Uterus (tissue), 4 donors: ENCODE results near the gene MRNIP. TPM values are rescaled to one million over a fixed set of nuclear protein-coding genes. Genes with fewer than 3 reads are reported as not detected.
"Not testable (repeated sequence)": the region's sequence is repeated elsewhere in the genome, so short reads cannot be mapped to it uniquely, and the experiment has no call there.

Experiments
- DNase-seq, 2 donors: peaks; one replicate each; pipeline ENCODE4 v3.0.0-alpha.2; 2019 to 2020
- H3K27ac ChIP-seq, 2 donors: fragments of 200-600 bp; sonication (generic); 1 replicate in 1 of 2; 2 replicates in 1 of 2; pipeline ENCODE4 v1.5.1; 2016 to 2018
- H3K27me3 ChIP-seq, 2 donors: fragments of 200-600 bp; sonication (generic); one replicate each; pipeline ENCODE4 v1.5.1; 2018 to 2019; ENCODE audit warnings: control low read depth in 1 of 2
- H3K36me3 ChIP-seq, 2 donors: fragments of 200-600 bp; sonication (generic); one replicate each; pipeline ENCODE4 v1.5.1; 2019; ENCODE audit warnings: control low read depth in 1 of 2
- H3K4me1 ChIP-seq, 2 donors: fragments of 200-600 bp; sonication (generic); one replicate each; pipeline ENCODE4 v1.5.1; 2018 to 2019; ENCODE audit warnings: control low read depth in 1 of 2
- H3K4me3 ChIP-seq, 2 donors: fragments of 200-600 bp; sonication (generic); 1 replicate in 1 of 2; 2 replicates in 1 of 2; pipeline ENCODE4 v1.5.1; 2018 to 2019; ENCODE audit warnings: mild to moderate bottlenecking in 1 of 2
- H3K9me3 ChIP-seq, 2 donors: fragments of 200-600 bp; sonication (generic); one replicate each; pipeline ENCODE4 v1.5.1; 2019; ENCODE audit warnings: control low read depth in 1 of 2
- CTCF ChIP-seq, 4 experiments: fragments of 200-600 bp in 2 of 4; fragments of 450-650 bp in 2 of 4; sonication (generic) in 2 of 4; IDR thresholded peaks; one replicate each; pipeline ENCODE4 v1.5.1; 2016 to 2019; ENCODE audit warnings: antibody characterized with exemption in 4 of 4, mild to moderate bottlenecking in 2 of 4, moderate library complexity in 1 of 4
- POLR2A ChIP-seq, 2 donors: fragments of 450-650 bp; IDR thresholded peaks; one replicate each; pipeline ENCODE4 v1.6.1; 2016; ENCODE audit warnings: antibody characterized with exemption in 2 of 2, mild to moderate bottlenecking in 1 of 2, moderate library complexity in 1 of 2
- intact Hi-C: fragments of 100-400 bp; cut with DNase I; formaldehyde crosslinking; loops from one replicate; pipeline ENCODE4 v1.15.1; 2023; ENCODE audit warnings: low total_unique reads
- total RNA-seq, 4 donors: library from RNA; depleted of rRNA in 3 of 4; stranded (reverse); fragments of >200 nt in 3 of 4; gene quantifications; one replicate each; pipeline versions ENCODE4 v1.1.0 to v1.2.4, GENCODE V29; 2014 to 2023
- donor health status: DM: yes; HTN: yes; CAD: no.

MRNIP gene
- total RNA-seq, 4 donors from 2014 or later: 16.8 to 138 (median 61.6) TPM

GRCh38 chr5:179839328-179840256 lies 19.0 kb downstream of the MRNIP start:
- no peaks in the 10 kb centered on the region for H3K9me3 ChIP-seq
- no peak overlapping the region for H3K27ac ChIP-seq
- intact Hi-C loops: no loop called here
- no peaks in the 10 kb centered on the region for H3K27me3 ChIP-seq
- no peak for DNase-seq
- no peaks in the 10 kb centered on the region for H3K36me3 ChIP-seq
- TF ChIP-seq CTCF (IDR thresholded peaks at IDR 0.05) (no peak), POLR2A (IDR thresholded peaks at IDR 0.05) (no peak)
- no peak overlapping the region for H3K4me3 ChIP-seq
- H3K4me1 ChIP-seq: no peaks in the 10 kb centered on the region

- intact Hi-C loops: no loop called here
Observed at GRCh38 chr5:179837076-179838011, 21.3 kb downstream of the MRNIP start.

GRCh38 chr5:179836225-179837019 lies 22.2 kb downstream of the MRNIP start:
- Histone ChIP-seq H3K4me1 (no peaks in the 10 kb centered on the region), H3K9me3 (no peaks in the 10 kb centered on the region), H3K27me3 (no peaks in the 10 kb centered on the region), H3K4me3 (no peak overlapping the region), H3K27ac (no peak overlapping the region), H3K36me3 (no peaks in the 10 kb centered on the region)
- intact Hi-C loops: no loop called here
- DNase-seq: no peak
- TF ChIP-seq CTCF (IDR thresholded peaks at IDR 0.05): no peak
- no peak for TF ChIP-seq POLR2A (IDR thresholded peaks at IDR 0.05)

More at GRCh38 chr5:179837076-179838011, 21.3 kb downstream of the MRNIP start:
- no peaks in the 10 kb centered on the region for H3K4me1 ChIP-seq
- no peak overlapping the region for H3K4me3 ChIP-seq
- no peak for DNase-seq
- H3K27ac ChIP-seq: no peak overlapping the region
- no peaks in the 10 kb centered on the region for H3K36me3 ChIP-seq
- no peaks in the 10 kb centered on the region for H3K27me3 ChIP-seq
- TF ChIP-seq POLR2A (IDR thresholded peaks at IDR 0.05) (no peak), CTCF (IDR thresholded peaks at IDR 0.05) (no peak)
- no peaks in the 10 kb centered on the region for H3K9me3 ChIP-seq

GRCh38 chr5:179834871-179835270 lies 23.7 kb downstream of the MRNIP start:
- H3K4me3 ChIP-seq, H3K9me3 ChIP-seq, H3K27ac ChIP-seq, H3K27me3 ChIP-seq, intact Hi-C loops, DNase-seq, H3K36me3 ChIP-seq, H3K4me1 ChIP-seq: not testable (repeated sequence)

- Histone ChIP-seq H3K36me3 (no peaks in the 10 kb centered on the region), H3K4me1 (no peaks in the 10 kb centered on the region), H3K4me3 (no peak overlapping the region), H3K27ac (no peak overlapping the region), H3K9me3 (no peaks in the 10 kb centered on the region), H3K27me3 (no peaks in the 10 kb centered on the region)
- intact Hi-C loops: no loop called here
- no peak for DNase-seq
- TF ChIP-seq CTCF (IDR thresholded peaks at IDR 0.05) (no peak), POLR2A (IDR thresholded peaks at IDR 0.05) (no peak)
Observed at GRCh38 chr5:179834120-179834519, 24.5 kb downstream of the MRNIP start.
